ENCODE measurements around the gene OPRL1. TPM values are rescaled to one million over a fixed set of nuclear protein-coding genes. Genes with fewer than 3 reads are reported as not detected.

The OPRL1 gene
- total and polyA plus RNA-seq, 2 of the 8 experiments (the other 6 are each of a cell fraction or from before 2014, with no cell fraction given) = 0.63 to 0.98 TPM

DNA sequence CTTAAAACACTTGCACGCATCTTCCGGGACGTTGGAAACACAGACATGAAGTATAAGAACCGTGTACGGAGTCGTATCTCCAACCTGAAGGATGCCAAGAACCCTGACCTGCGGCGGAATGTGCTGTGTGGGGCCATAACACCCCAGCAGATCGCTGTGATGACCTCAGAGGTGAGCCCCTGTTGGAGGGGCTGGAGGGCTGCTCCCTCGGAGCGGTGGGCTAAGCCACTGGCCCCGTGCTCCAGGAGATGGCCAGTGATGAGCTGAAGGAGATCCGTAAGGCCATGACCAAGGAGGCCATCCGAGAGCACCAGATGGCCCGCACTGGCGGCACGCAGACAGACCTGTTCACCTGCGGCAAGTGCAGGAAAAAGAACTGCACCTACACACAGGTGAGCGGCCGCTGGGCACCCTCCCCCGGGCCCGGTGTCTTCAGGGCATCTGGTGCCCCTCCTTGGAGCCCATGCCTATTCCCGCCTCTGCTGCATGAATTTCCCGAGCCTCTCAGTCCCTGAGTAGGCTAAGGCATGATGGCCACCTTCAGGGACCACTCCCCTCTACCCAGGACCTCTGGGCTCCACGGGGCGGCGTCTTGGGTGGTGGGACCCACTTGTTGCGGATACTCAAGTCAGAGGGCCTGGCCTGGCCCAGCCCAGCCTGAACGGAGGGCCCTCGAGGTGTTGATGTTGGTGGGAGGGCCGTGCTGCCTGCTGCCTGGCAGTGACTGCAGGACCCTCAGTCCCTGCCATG, 9.5 kb upstream of the OPRL1 start (continued):
- TF ChIP-seq, protein P1, sequence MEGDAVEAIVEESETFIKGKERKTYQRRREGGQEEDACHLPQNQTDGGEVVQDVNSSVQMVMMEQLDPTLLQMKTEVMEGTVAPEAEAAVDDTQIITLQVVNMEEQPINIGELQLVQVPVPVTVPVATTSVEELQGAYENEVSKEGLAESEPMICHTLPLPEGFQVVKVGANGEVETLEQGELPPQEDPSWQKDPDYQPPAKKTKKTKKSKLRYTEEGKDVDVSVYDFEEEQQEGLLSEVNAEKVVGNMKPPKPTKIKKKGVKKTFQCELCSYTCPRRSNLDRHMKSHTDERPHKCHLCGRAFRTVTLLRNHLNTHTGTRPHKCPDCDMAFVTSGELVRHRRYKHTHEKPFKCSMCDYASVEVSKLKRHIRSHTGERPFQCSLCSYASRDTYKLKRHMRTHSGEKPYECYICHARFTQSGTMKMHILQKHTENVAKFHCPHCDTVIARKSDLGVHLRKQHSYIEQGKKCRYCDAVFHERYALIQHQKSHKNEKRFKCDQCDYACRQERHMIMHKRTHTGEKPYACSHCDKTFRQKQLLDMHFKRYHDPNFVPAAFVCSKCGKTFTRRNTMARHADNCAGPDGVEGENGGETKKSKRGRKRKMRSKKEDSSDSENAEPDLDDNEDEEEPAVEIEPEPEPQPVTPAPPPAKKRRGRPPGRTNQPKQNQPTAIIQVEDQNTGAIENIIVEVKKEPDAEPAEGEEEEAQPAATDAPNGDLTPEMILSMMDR (IDR thresholded peaks at IDR 0.05; ENCODE audit: control extremely low read depth in 1 of 3, insufficient read depth in 1 of 3, low read depth in 1 of 3, low read length in 3 of 3) = no peak
